ENCODE data around the gene LRRC8A.
A peak's percentile ranks its signal among the peaks of the same experiment; 100 is the strongest.
"Not testable (repeated sequence)": the region's sequence is repeated elsewhere in the genome, so short reads cannot be mapped to it uniquely, and the experiment has no call there.

Gene LRRC8A

DNA sequence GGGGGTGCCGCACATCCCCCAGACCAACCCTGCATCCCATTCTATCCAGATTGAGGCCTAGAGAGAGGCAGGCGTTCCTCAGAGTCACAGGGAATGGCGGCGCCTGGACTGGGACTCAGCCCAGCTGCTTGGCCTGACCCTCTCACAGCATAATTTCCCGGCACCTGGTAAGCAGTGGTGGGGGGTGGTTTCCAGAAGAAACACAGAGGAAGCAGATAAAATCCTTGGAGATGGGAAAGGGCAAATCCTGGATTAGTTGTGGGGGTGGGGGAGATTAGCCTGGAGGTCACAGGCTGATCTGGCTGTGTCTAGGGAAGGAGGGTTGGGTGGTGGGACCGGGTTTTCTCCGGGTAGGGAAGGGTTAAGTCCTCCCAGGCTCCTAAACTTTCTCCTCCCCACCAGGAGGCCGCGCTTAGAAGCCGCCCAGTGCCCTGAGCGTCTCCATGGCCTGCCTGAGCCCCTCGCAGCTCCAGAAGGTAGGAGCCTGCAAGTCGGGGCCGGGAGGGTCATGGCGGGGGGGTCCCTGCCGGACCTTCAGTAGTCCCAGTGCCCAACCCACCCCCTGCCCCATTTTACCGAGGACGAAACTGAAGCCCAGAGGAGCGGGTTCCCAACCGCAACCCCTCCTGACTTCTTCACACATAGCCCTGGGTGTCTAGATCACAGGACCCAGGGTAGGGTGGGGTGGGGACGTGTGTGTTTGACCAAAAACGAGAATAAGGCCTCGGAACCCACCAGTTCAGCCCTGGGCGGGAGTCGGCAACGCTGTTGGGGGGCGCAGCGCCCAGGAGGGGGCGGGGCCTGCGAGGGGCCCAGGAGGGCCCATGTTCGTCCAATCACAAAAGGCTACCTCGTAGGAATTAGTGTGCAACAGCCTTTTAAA, 40.2 kb downstream of the LRRC8A start:
- no peak for DNase-seq (ENCODE audit: low read depth in 3 of 3)

DNA sequence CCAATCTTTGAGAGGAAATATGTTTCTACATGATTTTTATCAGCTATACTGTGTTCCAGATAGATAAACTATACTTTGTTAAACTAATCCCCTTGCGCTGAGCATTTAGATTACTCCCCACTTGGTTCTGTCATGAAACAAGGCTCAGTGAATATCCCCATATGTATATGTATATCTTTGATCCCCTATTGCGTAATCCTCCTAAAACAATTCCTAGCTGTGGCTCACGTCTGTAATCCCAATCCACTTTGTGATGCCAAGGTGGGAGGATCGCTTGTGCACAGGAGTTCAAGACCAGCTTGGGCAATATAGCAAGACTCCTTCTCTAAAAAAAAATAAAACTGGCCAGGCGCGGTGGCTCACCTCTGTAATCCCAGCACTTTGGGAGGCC, 41.6 kb downstream of the LRRC8A start:
- no peak for DNase-seq (ENCODE audit: low read depth in 3 of 3)

DNA sequence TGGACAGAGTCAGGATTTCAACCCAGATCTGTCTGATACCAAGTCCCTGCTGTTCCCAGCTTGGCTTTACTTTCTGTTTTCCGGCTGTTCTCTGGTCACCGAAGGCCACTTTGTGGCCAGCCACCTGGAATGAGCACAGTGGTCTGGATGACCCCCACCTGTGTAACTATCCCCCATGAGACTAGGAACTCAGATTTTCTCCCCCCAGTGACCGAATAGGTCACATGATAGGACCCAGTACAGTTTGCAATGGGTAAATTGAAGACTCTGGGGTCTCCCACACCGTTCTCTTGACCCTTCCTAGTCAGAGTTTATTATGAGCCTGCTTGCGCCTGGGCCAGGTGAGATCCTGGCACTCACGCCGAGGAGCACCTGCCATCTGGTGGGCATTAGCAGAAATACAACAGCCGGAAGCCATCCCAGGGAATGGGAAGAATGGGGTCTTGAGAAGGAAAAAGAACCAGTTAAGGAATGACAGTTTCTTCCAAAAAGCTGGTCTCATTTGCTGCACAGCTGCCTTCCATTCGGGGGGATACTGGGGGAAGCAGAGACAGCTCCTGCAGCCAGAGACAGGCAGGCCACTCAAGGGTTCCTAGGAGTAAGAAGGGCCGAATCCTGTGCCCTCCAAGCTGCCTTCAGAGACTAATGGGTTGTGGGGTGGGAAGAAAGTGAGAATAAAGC, 45.9 kb downstream of the LRRC8A start:
- DNase-seq (ENCODE audit: low read depth in 3 of 3), result peak; percentile 26 to 46 (median 40)

DNA sequence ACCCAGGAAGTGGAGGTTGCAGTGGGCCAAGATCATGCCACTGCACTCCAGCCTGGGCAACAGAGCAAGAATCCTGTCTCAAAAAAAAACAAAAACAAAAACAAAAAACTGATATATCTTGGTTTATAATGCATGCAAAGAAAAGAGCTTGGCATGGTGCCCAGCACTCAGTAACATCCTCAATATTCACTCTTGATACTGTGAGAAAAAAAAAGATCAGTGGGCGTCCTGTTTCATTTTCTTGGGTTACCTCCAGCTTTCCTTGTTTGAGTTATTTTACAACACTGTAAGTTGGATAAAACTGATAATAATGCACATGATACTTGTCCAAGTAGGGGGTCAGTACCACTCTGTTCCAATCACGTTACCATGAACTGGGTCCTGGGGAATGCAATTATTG, 46.7 kb downstream of the LRRC8A start:
- DNase-seq (ENCODE audit: low read depth in 3 of 3), result no peak

DNA sequence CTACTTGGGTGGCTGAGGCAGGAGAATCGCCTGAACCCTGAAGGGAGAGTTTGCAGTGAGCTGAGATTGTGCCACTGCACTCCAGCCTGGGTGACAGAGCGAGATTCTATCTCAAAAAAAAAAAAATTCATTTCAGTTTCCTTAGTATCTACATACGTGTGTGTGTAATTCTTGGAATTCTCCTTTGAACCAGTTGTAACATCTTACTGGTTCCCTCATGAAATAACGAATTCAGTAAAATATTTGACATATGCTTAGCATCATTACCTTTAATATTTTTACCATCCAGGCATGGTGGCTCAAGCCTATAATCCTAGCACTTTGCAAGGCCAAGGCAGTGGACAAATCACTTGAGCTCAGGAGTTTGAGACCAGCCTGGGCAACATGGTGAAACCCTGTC, 47.6 kb downstream of the LRRC8A start:
- no peak for DNase-seq (ENCODE audit: low read depth in 3 of 3)

DNA sequence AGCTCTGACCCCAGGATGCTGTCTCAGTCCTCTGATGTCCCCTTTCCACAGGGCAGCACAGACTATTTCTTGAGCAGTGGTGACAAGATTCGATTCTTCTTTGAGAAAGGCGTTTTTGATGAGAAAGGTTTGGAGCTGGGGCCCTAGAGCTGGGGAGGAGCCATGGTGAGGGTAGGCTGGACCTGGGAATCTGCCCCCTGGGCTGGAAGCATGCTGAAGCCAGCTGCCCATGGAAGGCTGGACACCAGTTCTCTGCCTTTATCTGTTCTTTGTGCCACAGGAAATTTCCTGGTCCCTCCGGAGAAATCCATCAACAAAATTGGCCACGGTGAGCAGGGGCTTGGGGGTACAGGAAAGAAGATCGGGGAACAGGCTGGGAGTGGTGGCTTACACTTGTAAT, 51.8 kb downstream of the LRRC8A start:
- no peak for DNase-seq (ENCODE audit: low read depth in 3 of 3)

DNA sequence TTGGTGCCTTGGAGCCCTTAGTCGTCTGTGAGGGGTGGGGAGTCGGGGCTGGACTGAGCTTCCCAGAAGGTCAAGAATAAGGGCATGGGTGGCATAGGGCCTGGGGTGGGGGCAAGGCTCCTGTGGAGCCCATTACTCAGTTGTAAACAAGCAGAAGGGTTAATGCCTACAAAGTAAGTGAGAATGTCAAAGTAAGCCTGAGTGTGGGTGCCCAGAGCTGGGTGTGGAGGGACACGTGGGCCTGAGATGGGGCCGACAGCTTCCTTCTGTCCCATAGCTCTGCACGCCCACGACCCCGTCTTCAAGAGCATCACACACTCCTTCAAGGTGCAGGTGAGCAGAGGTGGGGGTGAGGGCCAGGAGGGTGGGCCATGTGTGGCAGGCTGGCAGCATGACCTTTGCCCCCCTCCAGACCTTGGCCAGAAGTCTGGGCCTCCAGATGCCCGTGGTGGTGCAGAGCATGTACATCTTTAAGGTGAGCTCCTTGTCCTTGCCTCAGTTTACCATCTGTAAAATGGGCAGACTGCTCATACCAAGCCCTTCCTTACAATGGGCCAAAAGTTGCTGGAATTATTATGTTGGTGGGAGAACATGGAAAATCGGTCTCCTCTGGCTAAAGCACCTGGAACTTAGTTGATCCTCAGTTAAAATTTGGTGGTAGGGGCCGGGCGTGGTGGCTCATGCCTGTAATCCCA, 54.4 kb downstream of the LRRC8A start:
- no peak for DNase-seq (ENCODE audit: low read depth in 3 of 3)

DNA sequence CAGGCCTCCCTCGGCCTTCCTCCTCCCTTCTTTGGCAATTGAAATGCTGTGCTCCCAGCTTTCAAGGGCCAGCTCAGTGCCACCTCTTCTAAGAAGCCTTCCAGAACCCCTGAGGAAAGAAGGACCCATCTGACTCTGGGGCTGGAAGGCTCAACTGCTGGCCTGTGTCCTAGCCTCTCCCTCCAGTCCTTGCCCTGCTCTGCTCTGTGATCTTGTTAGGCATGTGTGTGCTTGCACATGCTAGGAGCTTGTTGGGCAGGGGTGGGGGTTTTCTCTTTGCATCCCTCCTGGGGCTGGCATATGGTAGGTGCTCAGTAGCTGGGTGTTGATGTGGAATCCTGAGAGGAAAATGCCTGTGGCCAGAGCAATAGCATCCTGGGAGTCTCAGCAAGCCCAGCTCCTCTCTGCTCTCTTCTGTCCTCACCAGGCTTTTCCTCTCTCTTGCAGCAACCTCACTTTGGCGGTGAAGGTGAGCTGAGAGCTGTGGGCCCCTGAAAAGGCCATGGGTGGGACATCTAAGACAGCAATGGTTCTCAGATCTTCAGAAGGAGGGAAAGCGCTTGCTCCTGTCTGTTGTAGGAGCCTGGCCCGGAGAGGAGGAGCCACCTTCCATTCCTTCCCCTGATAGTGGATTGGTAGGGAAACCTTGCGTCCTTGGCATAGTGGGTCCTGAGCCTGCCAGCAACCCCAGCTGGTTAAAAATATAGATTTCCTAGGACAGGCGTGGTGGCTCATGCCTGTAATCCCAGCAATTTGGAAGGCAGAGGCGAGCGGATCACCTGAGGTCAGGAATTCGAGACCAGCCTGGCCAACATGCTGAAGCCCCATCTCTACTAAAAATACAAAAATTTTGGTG, 55.6 kb downstream of the LRRC8A start:
- no peak for DNase-seq (ENCODE audit: low read depth in 3 of 3)

DNA sequence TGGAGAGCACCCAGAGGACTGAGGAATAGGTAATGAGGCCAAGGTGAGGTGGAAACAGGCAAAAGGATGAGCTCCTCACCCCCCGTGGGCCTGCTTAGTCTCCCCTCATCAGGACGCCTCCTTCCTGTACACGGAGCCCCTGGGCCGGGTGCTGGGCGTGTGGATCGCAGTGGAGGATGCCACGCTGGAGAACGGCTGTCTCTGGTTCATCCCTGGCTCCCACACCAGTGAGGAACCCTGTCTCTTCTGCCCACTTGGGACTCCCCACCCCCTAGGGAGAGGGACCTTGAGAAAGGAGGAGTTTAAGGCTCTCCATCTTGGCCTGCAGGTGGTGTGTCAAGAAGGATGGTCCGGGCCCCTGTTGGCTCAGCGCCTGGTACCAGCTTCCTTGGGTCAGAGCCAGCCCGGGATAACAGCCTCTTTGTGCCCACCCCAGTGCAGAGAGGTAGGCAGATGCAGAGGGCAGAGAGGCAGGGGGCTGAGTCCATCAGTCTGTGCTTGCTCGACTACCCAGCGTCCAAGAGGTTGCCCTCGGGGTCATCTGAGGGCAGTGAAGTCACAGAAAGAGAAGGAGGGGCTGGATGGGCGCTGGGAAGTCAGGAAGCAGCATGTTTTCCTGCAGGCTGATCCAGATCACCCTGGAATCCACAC, 58.5 kb downstream of the LRRC8A start:
- no peak for DNase-seq (ENCODE audit: low read depth in 3 of 3)

DNA sequence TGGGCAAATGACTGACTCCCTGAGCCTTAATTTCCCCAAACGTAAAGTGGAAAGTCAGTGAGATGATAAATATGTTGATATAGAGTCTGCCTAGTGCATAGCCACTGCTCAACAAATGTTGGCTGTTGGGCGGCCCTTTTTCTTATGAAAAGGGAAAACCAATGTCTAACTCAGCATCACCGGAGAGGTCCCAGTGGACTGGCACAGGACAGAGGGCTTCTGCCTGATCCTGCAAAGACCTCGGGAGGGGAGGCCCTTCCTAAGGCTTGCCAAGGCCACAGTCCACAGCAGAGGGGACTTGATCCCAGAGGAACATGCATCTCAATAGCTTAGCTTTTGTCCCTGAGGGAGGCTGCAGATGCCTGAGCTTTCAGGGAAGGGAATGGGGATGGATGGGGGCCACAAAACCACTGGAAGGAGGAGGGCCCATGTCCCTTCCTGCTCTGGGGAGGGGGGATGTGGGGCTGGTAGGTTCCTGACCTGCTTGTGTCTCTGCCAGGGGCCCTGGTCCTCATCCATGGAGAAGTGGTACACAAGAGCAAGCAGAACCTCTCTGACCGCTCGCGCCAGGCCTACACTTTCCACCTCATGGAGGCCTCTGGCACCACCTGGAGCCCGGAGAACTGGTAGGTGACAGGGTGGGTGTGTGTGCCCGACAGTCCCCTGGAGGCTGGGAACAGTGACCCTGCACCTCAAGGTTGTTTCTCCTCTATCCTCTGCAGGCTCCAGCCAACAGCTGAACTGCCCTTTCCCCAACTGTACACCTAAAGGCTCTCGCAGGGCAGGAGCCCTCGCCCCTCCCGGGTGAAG, 59.2 kb downstream of the LRRC8A start:
- DNase-seq (ENCODE audit: low read depth in 3 of 3), result no peak

DNA sequence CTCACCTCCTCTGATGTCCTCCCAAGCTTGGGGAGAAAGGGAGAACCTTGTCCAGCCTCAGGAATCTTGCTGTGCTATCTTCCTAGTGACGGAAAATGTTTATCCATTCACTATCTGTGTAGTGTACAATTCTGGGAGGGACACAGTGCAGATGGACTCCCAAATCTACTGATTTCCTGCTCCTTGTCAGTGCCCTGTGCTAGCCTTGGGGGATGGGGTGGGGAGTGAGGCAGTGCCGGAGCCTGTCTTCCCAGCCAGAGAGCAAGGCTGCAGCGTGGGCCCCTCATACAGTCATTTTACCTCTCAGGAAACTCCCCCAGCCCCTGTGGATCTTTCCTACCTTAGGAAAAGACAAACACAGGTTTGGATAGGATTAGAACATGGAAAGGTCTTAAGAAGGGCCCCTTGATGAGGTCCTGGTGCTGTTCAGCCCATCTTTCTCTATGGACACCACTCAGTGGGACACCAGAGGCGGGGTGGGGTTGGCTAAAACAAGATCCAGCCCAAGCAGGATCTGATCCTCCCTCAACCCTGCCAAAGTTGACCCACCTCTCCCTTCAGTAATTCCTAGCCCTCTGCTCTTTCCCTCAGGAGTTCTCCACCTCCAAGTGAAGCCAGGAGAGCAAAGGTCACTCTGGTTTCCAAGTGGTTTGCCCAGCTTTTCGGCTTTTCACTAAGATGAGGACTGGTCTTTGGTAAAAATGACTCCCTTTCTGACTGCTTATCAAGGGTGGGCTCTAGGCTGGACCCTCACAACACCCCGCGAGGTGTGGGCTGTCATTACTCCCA, 62.1 kb downstream of the LRRC8A start:
- no peak for DNase-seq (ENCODE audit: low read depth in 3 of 3)

DNA sequence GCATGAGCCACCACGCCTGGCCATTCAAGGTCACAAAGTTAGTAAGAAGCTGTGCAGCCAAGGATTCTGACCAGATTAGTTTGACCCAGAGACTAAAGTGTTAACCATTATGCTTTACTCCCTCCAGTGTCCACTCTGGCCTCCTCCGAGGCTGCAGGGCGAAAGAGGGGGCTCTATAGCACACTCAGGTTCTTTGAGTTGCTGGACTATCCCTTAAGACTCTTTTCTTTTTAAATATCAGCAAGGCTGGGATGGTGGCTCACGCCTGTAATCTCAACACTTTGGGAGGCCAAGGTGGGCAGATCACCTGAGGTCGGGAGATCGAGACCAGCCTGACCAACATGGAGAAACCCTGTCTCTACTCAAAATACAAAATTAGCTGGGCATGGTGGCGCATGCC, 63.0 kb downstream of the LRRC8A start:
- not testable (repeated sequence) for DNase-seq (ENCODE audit: low read depth in 3 of 3)

DNA sequence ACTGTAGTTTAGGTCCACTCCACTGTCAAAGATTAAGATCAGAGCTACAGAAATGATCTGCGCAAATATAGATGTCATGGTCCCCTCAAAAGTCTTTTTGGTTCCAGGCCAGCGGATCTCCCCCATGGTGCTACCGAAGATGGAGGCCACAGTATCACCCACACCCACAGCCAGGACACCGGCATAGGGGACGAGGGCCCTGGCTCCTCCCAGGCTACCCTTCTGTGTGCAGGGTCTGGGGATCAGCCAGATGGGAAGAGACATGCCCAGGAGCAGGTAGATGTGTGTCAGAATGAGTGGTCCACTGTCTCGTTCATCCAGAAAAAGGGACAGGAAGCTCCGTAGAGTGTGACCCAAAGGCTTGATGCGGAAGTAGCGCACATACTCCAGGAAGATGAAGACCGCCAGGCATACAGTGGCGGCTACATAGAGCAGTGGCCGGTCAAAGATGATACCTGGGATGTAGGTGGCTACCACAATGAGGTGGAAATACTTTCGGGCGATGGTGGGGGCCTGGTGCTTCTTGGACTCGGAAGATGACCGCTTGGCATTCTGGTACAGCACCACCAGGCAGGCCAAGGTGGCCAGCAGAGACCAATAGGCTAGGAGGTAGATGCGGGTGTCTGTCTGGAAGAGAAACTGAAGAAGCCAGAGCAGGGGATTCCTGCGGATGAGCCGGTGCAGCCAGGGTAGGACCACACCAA, 64.0 kb downstream of the LRRC8A start:
- no peak for DNase-seq (ENCODE audit: low read depth in 3 of 3)

DNA sequence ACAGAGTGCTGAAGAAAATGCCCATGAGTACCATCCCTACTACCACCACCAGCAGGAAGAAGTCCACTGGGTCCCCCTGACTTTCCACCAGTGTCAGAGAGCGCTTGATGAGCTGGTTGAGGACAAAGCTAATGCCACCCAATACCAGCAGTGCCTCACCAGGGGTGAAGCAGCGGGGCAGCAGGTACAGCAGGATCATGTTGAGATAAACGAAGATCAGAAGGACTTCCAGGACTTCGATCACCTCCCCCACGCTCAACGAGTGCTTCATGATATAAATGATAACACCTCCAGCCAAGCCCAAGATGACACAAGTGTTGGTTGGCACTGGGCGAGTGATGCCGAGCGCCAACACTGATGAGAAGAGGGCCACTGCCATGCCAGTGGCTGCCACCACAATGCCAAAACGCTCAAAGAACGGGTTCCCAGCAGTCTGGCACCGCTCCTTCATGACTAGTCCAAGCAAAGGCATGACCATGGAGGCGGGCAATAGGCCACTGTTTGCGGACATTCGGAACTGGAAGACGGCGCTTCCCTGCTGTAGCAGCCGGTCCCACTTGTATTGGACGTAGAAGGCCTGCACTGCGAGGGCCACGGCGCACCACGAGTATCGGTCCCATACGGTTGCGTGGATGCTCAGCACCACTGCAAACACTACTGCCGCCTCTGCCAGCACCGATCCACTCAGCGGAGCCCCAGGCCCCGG, 64.8 kb downstream of the LRRC8A start:
- no peak for DNase-seq (ENCODE audit: low read depth in 3 of 3)

DNA sequence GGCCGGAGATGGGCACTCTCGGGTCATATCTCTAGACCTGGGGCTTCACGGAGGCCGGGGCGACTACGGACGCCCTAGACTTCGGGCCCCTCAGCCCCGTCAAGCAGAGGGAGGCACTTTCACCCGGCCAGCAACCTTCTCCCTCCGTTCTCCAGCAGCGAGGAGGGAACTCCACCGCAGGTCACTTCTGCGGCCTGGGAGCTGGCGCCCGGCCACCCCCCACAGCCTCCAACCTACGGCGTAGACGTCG, 65.3 kb downstream of the LRRC8A start:
- DNase-seq (ENCODE audit: low read depth in 3 of 3), result peak in 1 of 3 experiments; percentile 21

DNA sequence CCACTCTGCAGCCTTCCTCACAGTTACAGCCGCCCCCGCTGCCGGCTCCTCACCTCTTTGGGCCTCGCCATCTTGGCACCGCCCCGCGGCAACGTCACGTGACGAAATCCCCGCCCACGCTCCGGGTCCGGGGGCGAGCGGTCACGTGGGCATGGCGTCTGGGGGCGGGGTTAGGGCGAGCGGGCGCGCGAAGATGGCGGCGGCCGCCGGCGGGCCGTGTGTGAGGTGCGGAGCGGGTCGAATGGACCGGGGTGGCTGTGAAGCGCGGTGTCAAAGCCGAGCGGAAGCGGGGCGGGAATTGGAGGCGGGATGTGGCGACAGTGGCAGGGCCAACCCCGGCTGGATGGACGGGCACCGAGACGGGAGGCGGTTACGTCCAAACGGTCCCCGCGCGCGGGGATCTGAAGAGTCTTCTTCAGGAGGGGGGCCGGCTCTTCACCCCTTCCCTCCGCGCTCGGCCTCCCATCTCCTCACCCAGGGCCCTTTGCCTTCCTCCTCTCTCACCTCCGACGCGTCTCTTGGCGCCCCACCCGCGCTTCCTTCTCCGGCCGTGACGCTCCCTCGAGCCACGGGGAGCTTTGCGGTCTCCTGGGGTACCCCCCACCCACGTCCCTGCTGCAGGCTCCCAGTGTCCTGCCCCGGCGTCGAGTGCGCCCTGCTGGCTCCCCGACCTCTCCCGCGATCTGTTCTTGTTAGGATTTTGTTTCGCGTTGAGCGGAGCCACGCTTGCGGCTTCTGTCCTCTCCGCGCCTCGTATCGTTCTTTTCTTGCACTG, 65.8 kb downstream of the LRRC8A start, which contains the start of the genes DOLK and NUP188:
Gene DOLK, minus strand, starts transcription at position 77 of the 775 bp plus-strand sequence. CDS start 300 bp downstream, outside the sequence.
Gene NUP188, plus strand, starts transcription at position 173 of the 775 bp plus-strand sequence. Its CDS starts 21 bp downstream, at position 194.
- peak; percentile 98 to 99 (median 98) for DNase-seq (ENCODE audit: low read depth in 3 of 3)

DNA sequence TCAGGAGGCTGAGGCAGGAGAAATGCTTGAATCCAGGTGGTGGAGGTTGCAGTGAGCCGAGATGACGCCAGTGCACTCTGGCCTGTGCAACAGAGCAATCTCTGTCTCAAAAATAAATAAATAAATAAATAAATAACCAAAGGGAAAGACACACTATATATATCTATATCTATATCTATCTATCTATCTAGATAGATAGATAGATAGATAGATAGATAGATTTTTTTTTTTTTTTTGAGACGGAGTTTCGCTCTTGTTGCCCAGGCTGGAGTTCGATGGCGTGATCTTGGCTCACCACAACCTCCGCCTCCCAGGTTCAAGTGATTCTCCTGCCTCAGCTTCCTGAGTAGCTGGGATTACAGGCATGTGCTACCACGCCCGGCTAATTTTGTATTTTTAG, 79.5 kb downstream of the LRRC8A start:
- DNase-seq (ENCODE audit: low read depth in 3 of 3), result not testable (repeated sequence)

All from stimulated activated CD4-positive, alpha-beta T cell treated with anti-CD3 and anti-CD28 coated beads, TNF-alpha, amount 100 ng/mL, for 24 hours (primary cell).